AG08396 (cell line): ENCODE data around the gene PRSS23.
"Not testable (repeated sequence)": the region's sequence is repeated elsewhere in the genome, so short reads cannot be mapped to it uniquely, and the experiment has no call there.

ENCODE experiments used
- DNase-seq: peaks from one replicate; pipeline ENCODE4 v3.0.0; 2012; ENCODE audit warnings: low spot score, mixed read lengths

Gene PRSS23

DNA sequence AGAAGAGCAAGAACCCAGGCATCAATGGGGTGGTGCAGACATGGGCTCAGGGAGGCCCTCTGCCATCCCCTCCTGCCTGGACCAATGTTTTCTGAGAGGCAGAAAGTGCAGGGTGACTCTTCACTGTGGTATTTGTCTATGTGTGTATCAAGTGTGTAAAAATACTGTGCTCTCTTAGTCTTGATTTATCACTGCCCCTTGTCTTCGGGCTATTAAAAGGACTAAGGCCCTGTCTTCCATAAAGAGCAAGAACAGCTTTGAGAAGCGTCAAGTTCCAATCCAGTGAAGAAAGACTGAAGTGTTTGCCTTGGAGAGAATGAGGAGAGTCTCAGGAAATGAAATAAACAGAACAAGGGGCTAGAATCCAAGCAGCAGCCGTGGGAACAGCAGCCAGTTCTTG lies 14.4 kb downstream of the PRSS23 start:
- peak; percentile 45 for DNase-seq

DNA sequence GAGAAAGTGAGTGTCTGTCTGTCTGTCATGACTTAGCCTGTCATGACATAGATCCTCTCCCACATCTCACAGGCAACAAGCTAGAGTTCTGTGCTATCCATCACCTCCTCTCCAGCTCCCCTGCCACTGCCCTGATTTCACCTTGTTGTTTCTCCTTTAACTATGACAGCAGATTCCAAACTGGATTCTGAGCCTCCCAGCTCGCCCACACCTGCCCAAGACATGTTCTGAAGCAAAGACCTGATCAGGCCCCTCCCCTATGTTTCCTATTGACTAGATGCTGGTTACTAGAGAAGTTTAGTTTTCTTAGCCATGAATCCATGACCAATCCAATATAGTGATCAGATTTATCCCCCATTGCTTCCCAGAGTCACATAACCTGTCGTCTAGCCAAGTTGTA lies 15.4 kb downstream of the PRSS23 start:
- no peak for DNase-seq

DNA sequence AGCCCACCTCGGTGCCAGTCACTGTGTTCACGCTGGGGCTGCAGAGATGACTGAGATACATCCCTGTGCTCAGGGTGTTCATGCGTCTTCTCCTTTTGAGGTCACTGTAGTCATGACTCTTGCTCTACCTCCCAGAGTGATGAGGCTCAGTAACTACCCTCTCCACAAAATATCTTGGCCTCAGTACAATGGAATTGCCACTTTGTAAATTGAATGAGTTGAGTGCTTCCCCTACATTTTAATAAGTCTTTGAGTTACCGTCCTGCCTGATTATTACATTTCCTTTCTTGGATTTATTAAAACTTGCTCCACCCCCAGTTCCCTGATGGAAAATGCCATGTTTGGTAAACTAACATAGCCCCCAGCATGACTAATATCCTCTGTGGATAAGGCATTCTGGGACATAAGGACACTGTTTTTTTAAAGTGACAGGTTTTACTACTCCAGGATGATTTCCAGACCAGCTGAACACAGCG lies 15.9 kb downstream of the PRSS23 start:
- no peak for DNase-seq

DNA sequence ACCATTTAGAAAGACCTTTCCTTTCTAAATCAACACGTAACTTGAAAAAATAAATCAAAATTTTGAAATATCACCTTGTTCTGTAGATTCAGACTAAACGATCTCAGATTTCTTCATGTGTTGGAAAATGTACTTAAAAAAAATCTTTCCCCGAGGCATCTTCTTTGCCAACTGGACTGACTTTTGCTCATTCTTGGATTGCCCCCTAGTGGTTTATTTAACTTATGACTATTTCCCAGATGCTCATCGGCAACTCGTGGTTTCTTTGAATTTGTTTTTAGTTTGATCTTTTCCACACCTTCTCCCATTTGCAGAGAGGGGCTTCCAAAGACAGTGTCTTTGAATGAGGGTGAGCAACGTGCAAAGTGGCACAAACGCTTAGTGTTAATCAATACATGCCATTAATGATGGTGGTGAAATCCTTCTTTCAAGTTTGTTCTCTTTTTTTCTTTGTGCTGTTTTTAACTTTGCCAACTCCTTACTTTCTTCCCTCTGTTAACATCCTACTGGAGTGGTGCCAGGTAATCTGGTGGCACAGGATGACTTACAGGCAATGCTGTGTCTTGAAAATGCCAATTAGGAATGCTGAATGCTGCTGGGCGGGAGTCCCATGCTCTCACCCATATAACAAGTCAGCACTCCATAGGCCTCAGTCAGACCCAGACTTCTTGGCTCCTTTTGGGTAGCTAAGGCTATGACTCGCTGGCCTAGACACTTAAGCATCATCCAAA lies 18.3 kb downstream of the PRSS23 start:
- peak; percentile 60 for DNase-seq

DNA sequence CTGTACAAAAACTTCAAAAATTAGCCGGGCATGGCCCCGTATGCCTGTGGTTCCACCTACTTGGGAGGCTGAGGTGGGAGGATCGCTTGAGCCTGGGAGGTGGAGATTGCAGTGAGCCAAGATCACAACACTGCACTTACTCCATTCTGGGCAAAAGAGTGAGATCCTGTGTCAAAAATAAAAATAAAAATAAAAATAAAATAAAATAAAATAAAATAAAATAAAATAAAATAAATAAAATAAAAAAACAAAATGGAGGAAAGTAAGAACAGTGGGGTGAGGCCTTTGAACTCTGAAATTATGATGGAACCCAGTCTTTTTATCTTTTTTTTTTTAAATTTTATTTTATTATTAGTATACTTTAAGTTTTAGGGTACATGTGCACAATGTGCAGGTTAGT lies 23.8 kb downstream of the PRSS23 start:
- not testable (repeated sequence) for DNase-seq

DNA sequence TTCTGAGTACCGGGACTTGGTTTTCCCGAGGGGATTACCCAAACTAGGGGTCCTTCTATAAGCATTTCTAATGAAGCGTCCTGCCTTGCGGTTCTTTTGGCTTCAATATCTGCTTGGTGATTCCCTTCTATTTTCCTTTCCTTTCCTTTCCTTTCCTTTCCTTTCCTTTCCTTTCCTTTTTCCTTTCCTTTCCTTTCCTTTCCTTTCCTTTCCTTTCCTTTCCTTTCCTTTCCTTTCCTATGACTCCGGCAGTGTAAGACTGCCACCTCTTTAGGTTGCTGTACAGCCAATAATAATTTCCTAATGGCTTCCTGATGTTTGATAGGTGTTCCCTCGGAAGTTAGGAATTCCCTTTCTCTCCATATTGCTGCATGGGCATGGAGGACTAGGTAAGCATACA lies 34.0 kb downstream of the PRSS23 start:
- DNase-seq: not testable (repeated sequence)

DNA sequence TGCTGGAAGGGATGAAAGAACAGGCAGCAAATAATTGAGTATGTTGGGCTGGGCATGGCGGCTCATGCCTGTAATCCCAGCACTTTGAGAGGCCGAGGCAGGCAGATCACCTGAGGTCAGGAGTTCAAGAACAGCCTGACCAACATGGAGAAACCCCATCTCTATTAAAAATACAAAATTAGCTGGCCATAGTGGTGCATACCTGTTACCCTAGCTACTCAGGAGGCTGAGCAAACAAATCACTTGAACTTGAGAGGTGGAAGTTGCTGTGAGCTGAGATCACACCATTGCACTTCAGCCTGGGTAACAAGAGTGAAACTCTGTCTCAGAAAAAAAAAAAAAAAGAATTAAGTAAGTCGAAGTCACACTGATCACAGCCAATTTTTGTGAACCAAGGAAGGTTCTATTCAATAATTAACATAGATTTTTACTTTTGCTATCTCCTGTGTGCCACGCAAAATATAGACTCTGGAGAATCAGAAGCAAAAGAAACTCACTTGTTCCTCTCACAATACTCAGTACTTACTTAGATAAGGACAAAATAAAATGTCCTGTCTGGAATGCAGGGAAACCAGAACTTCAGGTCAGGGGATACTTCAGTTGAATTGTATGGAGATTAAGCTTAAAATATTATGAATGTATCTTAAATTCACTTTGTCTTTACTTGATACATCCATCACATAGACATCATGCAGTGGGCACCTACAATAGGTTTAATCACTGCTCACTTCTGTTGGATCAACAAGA lies 44.6 kb downstream of the PRSS23 start:
- DNase-seq: not testable (repeated sequence)

DNA sequence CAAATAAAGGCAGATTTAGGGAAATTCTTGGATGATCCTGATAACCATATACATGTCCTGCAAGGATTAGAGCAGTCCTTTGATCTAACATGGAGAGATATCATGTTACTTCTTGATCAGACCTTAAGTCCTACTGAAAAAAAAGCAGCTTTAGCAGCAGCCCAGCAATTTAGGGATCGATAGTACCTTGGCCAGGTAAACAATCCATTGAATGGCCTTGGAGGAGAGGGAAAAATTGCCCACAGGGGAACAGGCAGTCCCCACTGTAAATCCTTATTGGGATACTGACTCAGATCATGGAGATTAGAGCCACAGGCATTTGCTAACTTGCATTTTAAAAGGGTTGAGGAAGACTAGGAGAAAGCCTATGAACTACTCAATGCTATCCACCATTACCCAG lies 47.8 kb downstream of the PRSS23 start:
- DNase-seq: no peak

DNA sequence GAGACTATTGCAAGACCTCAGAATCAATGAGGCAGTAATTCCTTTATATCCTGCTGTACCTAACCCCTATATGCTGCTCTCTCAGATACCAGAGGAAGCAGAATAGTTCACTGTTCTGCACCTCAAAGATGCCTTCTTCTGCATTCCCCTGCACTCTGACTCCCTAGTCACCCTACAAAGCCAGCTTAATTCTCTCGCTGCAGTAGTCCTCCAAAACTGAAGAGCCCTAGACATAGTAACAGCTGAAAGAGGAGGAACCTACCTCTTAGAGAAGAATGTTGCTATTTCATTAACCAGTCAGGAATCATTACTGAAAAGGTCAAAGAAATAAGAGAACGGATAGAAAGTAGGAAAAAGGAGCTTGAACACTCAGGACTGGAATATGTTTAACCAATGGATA lies 49.3 kb downstream of the PRSS23 start:
- no peak for DNase-seq
